SU-DHL-6 (cell line): ENCODE measurements around the gene GVQW3.

Experiments
- H2AFZ ChIP-seq: fragments of 200-600 bp; sonication (generic); 2 replicates; pipeline ENCODE4 v1.6.1; 2014; ENCODE audit warnings: low read depth, mild to moderate bottlenecking, moderate library complexity, mixed read lengths, antibody characterized with exemption, low read length; ENCODE audit not compliant: severe bottlenecking
- H3F3A ChIP-seq: fragments of 200-600 bp; shearing (Covaris generic); 2 replicates; pipeline ENCODE4 v1.6.0; 2016; ENCODE audit warnings: antibody characterized with exemption, mild to moderate bottlenecking; ENCODE audit not compliant: insufficient read depth
- H3K27ac ChIP-seq: fragments of 200-600 bp; sonication (generic); 2 replicates; pipeline ENCODE4 v1.5.1; 2016; ENCODE audit warnings: low read depth, mild to moderate bottlenecking, low read length, moderate library complexity, mixed read lengths
- H3K27me3 ChIP-seq: fragments of 200-600 bp; sonication (generic), shearing (Covaris generic); 2 replicates; pipeline ENCODE4 v1.6.0; 2014; ENCODE audit warnings: mild to moderate bottlenecking, low read length
- H3K36me3 ChIP-seq: fragments of 200-600 bp; sonication (generic); 2 replicates; pipeline ENCODE4 v1.6.1; 2014; ENCODE audit warnings: mild to moderate bottlenecking, low read length, mixed read lengths
- H3K4me2 ChIP-seq: fragments of 300-600, 200-600 bp; shearing (Covaris generic), sonication (generic); 2 replicates; pipeline ENCODE4 v1.6.0; 2014; ENCODE audit warnings: low read length, low read depth, mild to moderate bottlenecking; ENCODE audit not compliant: poor library complexity, severe bottlenecking
- H3K4me3 ChIP-seq: fragments of 200-600 bp; sonication (generic); 2 replicates; pipeline ENCODE4 v1.5.1; 2014; ENCODE audit warnings: antibody characterized with exemption, low read length, mild to moderate bottlenecking, mixed read lengths; ENCODE audit not compliant: insufficient read depth, poor library complexity, severe bottlenecking
- H3K79me2 ChIP-seq: fragments of 200-600 bp; sonication (generic); 2 replicates; pipeline ENCODE4 v1.6.1; 2014; ENCODE audit warnings: mild to moderate bottlenecking, low read length, moderate library complexity; ENCODE audit not compliant: insufficient read depth
- H3K9ac ChIP-seq: fragments of 200-600 bp; sonication (generic); 2 replicates; pipeline ENCODE4 v1.7.0; 2014; ENCODE audit warnings: mild to moderate bottlenecking, low read length
- H3K9me2 ChIP-seq: fragments of 200-600 bp; sonication (generic); replicated peaks from 2 replicates; pipeline ENCODE4 v1.6.1; 2014; ENCODE audit warnings: low read length; ENCODE audit not compliant: insufficient read depth
- H3K9me3 ChIP-seq: fragments of 200-600 bp; sonication (generic); 2 replicates; pipeline ENCODE4 v1.6.1; 2014; ENCODE audit warnings: low read length, mixed read lengths; ENCODE audit not compliant: insufficient read depth
- H4K20me1 ChIP-seq: fragments of 200-600 bp; sonication (generic); 2 replicates; pipeline ENCODE4 v1.6.1; 2014; ENCODE audit warnings: low read depth, mild to moderate bottlenecking, antibody characterized with exemption, low read length, moderate library complexity, mixed read lengths
- EZH2phosphoT487 ChIP-seq: fragments of 200-600 bp; sonication (generic), shearing (Covaris generic); conservative IDR thresholded peaks from 2 replicates; pipeline ENCODE4 v1.6.1; 2018; ENCODE audit warnings: mild to moderate bottlenecking, antibody characterized with exemption, low read length, moderate library complexity, mixed read lengths
- TF ChIP-seq, protein P1 (sequence below): fragments of 200-600 bp; sonication (generic); IDR thresholded peaks from one replicate; pipeline ENCODE4 v1.5.1; 2017; ENCODE audit warnings: antibody characterized with exemption, mild to moderate bottlenecking, low read length, moderate library complexity; ENCODE audit not compliant: insufficient read depth, poor library complexity, severe bottlenecking

The GVQW3 gene

DNA sequence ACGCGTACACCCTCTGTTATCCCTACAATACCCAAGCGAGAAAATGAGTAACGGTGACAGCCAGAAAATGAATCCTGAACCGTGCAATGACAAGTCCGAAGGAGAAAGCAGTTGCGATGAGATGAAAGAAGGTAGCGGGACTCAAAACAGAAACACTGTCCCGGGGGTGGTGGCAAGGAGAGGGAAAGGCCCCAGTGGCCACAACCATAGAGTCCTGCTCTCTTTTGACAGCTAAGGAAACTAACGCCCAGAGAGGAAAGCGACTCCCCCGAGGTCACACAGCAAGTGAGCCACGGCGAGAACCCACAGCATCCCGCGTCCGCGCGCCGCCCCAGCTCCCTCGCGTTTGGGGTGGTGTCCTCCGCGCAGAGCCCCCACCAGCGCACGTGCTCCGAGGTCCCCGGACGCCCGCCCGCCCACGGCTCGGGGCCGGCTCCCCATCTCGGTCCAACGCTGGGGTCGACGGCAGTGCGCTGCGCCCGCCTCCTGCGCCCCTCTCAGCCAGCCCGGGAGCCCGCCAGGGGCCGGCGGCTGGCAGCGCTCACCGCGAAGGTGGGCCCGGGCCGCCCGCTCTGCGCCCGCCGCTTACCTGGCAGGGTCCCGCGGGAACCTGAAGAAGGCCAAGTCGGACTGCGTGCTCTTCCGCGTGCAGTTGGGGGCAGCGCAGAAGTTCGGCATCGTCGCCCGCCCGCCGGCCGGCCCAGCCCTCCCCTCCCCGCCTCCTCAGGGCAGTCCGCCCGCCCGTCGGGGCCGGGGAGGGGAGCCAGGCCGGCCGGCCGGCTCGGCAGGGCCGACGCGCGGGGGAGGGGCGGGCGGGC, 755 bp upstream of the GVQW3 start:
- Histone ChIP-seq H3K9ac (peak overlapping the region; percentile 83), H2AFZ (peak overlapping the region; percentile 44), H3K27ac (peak overlapping the region; percentile 75), H3K79me2 (peaks cover 58% of the 10 kb centered on the region), H3F3A (0 out of 2 replicates have a peak, but pooled peaks cover 3% of the 10 kb centered on the region), H3K36me3 (no peaks in the 10 kb centered on the region), H4K20me1 (peaks cover 14% of the 10 kb centered on the region; the same call in 1 of the 2 replicates), H3K9me3 (no peaks in the 10 kb centered on the region), H3K4me3 (peak overlapping the region; percentile 99), H3K4me2 (peak overlapping the region; percentile 93), H3K9me2 (no peaks in the 10 kb centered on the region), H3K27me3 (no peaks in the 10 kb centered on the region)
- TF ChIP-seq, protein P1, sequence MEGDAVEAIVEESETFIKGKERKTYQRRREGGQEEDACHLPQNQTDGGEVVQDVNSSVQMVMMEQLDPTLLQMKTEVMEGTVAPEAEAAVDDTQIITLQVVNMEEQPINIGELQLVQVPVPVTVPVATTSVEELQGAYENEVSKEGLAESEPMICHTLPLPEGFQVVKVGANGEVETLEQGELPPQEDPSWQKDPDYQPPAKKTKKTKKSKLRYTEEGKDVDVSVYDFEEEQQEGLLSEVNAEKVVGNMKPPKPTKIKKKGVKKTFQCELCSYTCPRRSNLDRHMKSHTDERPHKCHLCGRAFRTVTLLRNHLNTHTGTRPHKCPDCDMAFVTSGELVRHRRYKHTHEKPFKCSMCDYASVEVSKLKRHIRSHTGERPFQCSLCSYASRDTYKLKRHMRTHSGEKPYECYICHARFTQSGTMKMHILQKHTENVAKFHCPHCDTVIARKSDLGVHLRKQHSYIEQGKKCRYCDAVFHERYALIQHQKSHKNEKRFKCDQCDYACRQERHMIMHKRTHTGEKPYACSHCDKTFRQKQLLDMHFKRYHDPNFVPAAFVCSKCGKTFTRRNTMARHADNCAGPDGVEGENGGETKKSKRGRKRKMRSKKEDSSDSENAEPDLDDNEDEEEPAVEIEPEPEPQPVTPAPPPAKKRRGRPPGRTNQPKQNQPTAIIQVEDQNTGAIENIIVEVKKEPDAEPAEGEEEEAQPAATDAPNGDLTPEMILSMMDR = no peak
- TF ChIP-seq EZH2phosphoT487 = no peak

DNA sequence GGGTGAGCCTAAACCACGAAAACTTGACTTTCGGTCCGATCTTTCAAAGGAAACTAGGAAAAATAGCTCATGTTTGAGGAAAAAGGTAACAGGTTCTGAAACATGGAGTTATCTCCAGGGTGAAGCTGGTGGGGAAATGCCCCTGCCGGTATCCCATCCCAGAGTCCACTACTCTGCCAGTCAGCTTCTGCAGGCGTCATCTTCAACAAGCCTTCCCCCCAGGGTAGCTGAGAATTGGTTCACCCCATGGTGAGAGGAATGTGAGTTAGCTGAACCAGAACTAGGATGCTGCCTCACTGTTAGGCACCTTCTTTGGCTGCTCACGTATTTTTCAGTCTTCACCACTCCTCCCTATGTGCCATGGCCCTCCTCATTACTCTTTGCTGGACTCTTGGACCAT, 1.1 kb downstream of the GVQW3 start:
- Histone ChIP-seq H3K36me3 (no peaks in the 10 kb centered on the region), H3K27me3 (no peaks in the 10 kb centered on the region), H3F3A (0 out of 2 replicates have a peak, but pooled peaks cover 3% of the 10 kb centered on the region), H3K9me3 (no peaks in the 10 kb centered on the region), H3K9ac (peak overlapping the region; percentile 62), H2AFZ (no peak overlapping the region), H3K27ac (no peak overlapping the region), H3K4me2 (peak overlapping the region; percentile 87), H3K4me3 (peak overlapping the region; percentile 61), H4K20me1 (peaks cover 5% of the 10 kb centered on the region; the same call in 1 of the 2 replicates), H3K79me2 (peaks cover 40% of the 10 kb centered on the region), H3K9me2 (no peaks in the 10 kb centered on the region)
- TF ChIP-seq, protein P1 = no peak
- no peak for TF ChIP-seq EZH2phosphoT487

GRCh38 chr11:76385903-76386302, 4.8 kb downstream of the GVQW3 start:
- TF ChIP-seq EZH2phosphoT487 = no peak
- TF ChIP-seq, protein P1 = no peak
- no peaks in the 10 kb centered on the region; the same call in 1 of the 2 replicates for H4K20me1 ChIP-seq
- no peaks in the 10 kb centered on the region for H3K9me2 ChIP-seq
- H2AFZ ChIP-seq = no peak overlapping the region
- H3K9me3 ChIP-seq = no peaks in the 10 kb centered on the region
- no peak overlapping the region for H3K4me2 ChIP-seq
- H3F3A ChIP-seq = 0 out of 2 replicates have a peak, but pooled peaks cover 6% of the 10 kb centered on the region
- H3K27me3 ChIP-seq = no peaks in the 10 kb centered on the region
- H3K27ac ChIP-seq = no peak overlapping the region
- no peak overlapping the region for H3K4me3 ChIP-seq
- no peak overlapping the region for H3K9ac ChIP-seq
- H3K79me2 ChIP-seq = 0 out of 2 replicates have a peak, but pooled peaks cover 6% of the 10 kb centered on the region
- no peaks in the 10 kb centered on the region for H3K36me3 ChIP-seq
